HG03521 (cell line): ENCODE results near the gene MRM2.

Source experiments
- ATAC-seq: cut with Tn5 transposase; IDR thresholded peaks from one replicate; pipeline ENCODE4 v1.9.1; 2021; ENCODE audit warnings: mild to moderate bottlenecking, moderate library complexity; ENCODE audit not compliant: unreplicated experiment

Gene MRM2

GRCh38 chr7:2193575-2194305 is 48.3 kb downstream of the MRM2 start:
- ATAC-seq, result no peak

- ATAC-seq, result no peak
These were observed 49.0 kb downstream of the MRM2 start for GRCh38 chr7:2192831-2193534.

- ATAC-seq, result no peak
These were observed 51.0 kb downstream of the MRM2 start for GRCh38 chr7:2191016-2191415.

DNA sequence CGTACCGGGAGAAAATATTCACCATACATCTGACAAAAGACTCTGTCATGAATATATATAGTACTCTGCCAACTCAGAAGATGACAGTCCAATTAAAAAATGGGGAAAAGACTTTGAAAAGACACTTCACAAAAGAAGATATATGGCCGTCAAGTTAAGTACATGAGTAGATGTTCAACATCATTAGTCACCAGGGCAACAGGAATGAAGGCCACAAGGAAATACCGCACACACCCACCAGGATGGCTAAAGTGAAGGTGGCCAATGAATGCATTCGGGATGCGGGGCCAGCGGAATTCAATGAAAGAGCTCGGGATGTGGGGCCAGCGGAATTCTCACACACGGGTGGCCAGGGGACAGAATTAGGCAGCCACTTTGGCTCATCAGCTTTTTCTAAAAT is 51.5 kb downstream of the MRM2 start:
- no peak for ATAC-seq

DNA sequence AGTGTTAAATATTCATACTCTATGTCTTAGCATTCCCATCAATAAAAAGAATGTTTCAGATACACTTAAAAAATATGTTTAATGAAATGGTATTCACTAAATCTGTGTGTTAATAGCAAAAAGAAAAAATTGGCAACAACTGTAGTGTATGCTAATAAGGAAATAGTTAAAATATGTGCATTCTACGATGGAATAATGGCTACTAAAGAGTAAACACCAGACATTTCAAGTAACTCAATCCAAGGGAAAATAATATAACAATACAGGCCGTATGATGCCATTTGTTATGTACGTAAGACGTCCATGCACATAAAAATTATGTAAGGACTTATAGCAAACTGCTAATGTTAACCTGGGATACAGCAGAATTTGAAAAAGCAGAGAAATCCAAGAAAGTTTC is 55.8 kb downstream of the MRM2 start:
- no peak for ATAC-seq

GRCh38 chr7:2185715-2186114 is 56.3 kb downstream of the MRM2 start:
- no peak for ATAC-seq
